ENCODE data around the gene ANO1. TPM values are rescaled to one million over a fixed set of nuclear protein-coding genes. Genes with fewer than 3 reads are reported as not detected.

The ANO1 gene
- total RNA-seq, 1 experiment from 2014 or later: 2.6 TPM

DNA sequence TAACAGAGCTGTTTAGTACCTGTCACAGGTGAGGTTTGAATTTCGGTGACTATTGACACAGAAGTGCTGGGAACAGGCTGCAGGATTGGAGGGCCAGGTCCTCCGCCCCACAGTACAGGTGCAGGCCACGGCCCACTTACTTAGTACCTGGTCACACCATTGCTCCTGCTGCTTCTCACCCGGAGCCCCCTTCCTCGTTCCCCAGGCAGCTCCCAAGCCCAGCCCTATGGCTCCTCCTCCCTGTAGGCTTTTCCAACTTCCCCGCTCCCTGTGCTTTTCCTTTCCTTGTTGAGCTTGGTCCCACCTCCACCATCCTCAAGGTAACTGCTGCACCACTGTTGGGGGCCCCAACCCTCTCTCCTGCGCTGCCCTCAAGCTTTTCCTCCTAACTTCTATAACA lies 27.9 kb upstream of the ANO1 start:
- no peak for DNase-seq (ENCODE audit: low spot score)

DNA sequence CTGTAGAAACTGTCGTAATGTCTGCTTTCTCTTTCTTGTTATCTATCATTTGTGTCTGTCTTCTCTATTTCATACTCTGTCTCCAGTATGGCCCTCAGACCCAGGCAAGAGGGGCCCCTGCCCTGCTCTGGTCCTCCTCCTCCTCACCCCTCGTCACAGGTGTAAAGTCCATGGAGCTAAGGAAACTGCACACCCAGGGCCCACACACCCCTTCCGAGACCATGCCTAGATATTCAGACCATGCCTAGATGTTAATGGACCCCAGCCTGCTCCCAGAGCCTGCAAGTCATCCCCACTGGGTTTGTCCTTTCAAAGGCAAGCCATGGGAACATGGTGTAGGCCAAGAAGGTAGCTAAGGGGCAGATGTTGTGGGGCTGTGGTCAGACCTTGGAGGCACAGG lies 24.1 kb upstream of the ANO1 start:
- DNase-seq (ENCODE audit: low spot score): no peak

DNA sequence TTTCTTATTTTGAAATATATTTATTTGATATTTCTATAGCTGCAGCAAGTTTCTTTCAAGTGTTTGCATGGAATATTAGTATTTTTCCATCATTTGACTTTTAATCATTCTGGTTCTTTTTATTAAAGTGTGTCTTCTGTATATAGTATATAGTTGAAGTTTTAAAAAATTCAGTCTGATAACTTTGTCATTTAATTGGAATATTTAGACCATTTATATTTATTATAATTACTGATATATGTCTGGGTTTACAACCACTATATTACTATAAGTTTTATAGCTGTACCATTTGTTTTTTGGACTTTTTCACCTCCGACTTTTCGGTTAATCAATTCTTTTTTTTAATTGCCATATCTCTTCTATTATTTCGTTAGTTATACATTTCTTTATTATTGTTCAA lies 22.7 kb upstream of the ANO1 start:
- DNase-seq (ENCODE audit: low spot score): no peak

DNA sequence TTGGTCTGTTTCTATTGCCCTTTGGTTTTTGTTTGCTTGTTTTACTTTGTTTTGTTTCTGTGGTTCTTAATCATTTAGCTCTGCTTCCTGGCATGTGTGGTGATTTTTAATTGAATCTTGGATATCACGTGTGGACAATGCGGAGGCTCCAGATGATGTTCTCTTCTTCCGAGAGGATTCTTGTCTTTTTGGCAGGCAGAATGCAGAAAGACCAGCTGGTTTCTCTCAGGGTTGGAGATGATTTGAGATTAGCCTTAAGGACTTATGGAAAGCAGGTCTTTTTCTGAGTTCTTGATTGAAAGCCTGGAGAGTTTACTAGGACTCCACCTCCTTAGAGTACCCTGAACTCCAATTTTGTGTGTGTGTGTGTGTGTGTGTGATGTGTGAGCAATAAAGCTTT lies 21.0 kb upstream of the ANO1 start:
- DNase-seq (ENCODE audit: low spot score): no peak

DNA sequence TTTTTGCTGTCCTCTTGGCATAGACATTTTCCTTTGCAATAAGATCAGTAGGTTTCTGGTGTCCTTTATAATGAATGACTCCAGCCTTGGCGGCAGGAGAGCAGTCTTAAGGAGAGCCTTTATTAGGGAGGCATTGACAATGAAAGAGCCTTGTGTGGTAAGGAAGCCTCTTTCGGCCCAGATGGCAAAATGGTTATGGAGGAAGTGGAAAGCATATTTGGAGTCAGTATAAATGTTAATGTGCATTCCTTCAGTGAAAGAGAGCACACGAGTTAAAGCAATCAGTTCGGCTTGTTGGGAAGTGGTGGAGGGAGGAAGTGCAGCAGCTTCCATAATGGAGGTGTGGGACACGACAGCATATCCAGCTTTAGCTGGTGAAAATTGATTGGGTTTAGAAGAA lies 18.1 kb upstream of the ANO1 start:
- no peak for DNase-seq (ENCODE audit: low spot score)

DNA sequence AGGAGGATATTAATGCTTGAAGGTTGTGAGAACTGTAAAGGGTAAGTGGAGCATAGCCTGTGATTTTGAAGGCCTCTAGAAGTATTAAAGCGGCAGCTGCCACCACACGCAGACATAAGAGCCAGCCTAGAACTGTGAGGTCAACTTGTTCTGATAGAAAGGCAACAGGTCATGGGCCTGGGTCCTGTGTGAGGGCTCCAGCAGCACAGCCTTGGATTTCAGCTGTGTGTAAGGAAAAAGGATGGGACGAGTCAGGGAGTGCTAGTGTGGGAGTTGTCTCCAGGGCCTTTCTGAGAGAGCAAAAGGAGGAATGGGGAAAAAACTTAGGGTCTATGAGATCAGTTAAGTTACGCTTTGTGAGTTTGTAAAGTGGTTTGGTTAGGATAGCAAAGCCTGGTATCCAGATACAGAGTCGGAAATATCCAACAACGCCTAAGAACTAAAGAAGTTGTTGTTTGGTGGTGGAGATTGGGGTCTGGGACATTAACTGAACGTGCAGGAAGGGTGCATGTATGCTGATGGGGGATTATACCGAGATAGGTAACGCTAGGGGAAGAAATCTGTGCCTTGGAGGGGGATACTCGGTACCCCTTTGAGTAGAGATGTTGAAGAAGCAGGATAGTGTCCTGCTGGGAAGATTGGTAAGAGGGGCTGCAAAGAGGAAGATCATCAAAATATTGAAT lies 17.4 kb upstream of the ANO1 start:
- DNase-seq (ENCODE audit: low spot score): no peak

DNA sequence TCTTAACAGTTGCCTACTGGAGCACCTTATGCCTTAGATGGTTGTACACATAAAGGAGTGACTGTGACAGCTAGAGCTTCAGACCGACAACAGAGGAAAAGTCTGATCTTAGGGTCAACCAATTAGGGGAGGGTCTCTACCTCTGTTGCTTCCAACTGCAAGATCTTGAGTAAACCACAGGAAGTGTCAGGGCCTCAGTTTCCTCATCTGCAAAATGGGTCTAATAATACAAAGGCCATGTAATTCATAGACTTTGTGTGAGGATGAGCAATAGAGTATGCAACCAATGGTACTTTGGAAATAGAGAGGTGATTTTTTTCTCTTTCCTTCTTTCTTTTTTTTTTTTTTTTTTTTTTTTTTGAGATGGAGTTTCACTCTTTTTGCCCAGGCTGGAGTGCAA lies 16.4 kb upstream of the ANO1 start:
- no peak for DNase-seq (ENCODE audit: low spot score)

DNA sequence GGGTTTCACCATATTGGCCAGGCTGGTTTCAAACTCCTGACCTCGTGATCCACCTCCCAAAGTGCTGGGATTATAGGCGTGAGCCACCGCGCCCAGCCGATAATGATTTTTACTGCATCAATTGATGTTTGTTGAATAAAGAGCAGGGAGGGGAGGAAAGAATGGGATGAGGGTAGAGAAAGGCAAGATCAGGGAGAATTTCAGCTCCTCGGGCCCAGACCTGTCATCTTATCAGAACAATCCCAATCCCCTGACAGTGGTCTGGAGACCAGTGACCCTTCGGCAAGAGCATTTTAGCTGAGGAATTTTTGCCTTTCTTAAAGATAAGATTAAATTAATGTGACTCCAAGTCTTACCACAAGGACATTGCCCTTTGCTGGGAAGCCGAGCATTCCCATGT lies 15.0 kb upstream of the ANO1 start:
- DNase-seq (ENCODE audit: low spot score): no peak

DNA sequence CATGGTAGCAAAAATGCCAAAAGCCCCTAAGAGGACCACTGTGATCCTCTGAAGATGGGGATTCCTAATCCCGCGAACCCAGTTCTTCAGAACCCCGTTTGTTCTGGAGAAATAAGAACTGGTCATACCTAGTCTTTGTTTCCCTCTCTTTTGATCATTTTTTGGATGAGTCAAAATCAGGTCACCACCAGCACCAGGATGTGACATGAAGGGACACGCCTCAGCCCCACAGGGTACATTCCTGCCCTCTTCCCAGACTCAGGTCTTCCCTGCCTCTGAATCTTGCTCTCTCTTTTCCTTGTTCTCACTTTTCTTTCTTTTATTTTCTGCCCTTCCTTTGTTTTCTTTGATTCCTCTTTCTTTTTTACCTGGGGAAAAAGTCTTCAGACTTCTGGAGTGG lies 14.6 kb upstream of the ANO1 start:
- DNase-seq (ENCODE audit: low spot score): peak; percentile 13

DNA sequence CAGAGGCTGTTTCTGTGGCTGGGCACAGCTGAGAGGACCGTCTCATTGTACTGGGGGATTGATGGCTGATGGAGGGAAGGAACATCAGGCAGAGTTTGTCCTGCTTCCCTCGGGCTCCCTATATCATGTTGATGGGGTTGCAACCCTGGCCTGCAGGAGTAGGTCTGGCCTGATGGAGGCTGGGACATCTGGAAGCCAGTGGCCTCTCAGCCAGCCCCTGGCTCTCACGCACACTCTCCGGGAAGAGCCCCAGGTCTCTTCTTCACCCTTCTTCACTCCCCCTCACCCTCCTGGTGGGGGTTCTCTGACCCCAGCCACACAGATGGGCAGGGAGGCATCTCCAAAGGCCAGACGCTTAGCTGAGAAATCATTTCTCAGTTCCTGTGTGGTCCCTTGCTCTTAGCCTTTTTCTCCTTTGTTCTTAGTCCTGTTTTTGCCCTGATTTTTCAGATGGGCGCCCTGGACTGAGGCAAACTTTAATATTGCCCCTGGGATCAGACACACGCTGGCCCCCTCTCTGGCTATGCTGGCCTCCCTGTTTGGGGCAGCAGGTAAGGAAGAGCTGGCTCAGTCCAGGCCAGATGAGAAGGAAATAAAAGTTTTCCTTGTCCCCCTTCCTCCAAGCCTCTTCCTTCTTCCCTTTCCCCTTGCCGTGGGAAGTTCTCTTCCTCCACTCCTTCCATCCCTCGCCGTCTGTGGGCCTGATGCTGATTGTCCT lies 13.9 kb upstream of the ANO1 start:
- DNase-seq (ENCODE audit: low spot score): no peak

DNA sequence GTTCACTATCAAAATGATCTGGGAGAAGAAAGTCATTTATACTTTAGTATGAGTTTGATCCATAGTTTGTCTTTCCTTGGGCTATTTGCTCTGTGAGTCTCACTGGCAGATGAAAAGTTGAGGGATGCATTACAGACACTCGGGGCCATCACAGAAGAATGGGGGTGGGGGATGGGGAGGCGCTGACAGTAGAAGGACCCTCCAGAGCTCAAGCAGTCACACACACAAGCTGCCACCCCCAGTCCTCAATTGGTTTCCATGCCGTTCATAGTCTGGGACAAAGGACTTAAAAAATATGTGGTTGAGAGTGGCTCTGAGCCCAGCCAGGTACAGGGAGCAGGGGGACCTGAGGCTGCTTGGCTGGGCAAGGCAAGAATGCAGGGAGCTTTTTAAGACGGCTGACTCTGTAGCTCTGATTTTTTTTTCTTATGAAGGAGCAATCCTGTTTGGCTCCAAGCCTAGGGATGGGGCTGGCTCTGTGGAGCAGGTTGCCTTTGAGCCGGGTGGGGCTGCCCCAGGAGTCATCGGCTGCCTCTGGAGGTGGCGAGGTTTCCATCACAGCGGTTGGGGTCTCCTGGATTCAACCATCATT lies 13.3 kb upstream of the ANO1 start:
- no peak for DNase-seq (ENCODE audit: low spot score)

DNA sequence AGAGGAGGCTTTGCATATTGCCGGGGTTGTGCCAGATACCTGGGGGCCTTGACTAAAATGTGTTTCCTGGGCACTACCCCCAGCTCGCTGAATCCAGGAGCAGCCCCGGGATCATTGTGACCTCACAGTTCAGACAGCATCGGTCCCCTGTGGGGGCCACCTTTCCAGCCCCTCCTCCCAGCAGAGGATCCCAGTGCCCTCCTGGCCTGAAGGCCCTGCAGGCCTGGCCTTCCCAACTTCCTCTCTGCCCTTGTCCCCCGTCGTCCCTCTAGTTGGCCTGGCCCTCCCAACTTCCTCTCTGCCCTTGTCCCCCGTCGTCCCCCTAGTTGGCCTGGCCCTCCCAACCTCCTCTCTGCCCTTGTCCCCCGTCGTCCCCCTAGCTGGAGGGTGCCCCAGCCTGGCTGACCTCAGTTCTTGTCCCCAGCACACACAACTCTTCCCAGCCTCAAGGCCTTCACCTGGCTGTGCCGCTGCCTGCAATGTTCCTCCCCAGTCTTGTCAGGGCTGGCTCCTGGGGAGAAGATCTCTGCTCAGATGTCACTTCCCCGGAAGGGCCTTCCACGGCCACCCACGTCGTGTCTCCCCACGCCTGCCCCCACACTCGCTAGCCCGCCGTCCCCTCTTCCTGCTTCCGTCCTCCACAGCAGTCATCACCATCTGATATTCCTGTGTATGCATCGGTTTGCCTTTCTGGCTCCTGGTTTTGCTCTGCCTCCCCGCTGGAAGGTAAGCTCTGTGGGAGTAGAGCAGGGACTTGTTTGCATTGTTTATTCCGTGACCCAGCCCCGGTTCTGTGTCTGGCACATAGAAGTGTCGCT lies 12.6 kb upstream of the ANO1 start:
- DNase-seq (ENCODE audit: low spot score): no peak

DNA sequence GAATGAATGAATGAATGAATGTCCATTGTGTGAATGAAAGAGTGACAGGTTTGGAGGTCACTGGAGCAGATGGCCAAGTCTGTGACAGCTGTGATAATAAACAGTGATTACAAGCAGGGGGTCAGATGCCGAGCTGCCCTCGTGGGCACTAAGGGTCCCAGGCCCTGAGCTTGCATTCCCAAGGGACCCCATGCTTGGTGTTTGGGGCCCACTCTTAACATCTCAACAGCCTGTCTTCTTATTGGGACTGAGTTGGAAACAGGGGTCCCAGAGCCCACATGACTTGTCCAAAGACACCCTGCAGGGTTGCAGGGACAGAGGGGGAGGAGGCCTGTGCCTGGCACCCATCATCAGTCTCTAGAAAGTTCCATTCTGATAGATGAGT lies 12.0 kb upstream of the ANO1 start:
- no peak for DNase-seq (ENCODE audit: low spot score)

DNA sequence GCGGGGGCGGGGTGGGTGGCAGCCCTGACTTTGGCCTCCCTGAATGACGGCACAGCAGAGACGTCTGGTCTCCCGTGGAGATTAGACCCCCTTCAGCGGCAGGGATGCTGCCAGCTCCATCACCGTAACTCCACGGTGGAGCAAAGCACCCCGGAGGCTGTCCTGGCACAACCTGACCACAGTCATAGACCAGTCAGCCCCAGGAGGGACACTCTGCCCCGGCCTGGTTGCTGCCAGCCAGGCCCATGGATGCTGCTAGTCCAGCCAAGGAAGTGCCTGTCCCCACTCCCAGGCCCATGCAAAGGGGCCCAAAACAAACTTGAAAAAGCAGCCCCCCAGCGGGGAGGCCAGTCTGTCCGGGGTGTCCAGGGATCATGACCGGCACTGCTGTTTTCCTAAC lies 11.5 kb upstream of the ANO1 start:
- no peak for DNase-seq (ENCODE audit: low spot score)

DNA sequence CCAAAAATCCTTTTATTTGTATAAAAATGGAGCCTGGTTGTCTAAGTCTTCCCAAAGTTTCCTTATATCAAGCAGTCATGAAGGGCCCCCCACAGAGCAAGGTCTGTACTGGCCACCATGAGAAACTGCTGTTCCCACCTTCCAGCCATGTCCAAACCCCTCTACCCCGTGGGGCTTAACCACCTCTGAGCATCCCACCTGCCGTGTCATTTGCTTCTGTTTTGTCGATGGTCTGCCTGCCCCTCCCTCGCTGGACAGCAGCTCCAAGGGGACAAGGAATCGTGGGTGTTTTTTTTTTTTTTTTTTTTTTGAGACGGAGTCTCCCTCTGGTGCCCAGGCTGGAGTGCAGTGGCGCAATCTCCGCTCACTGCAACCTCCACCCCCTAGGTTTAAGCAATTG lies 11.1 kb upstream of the ANO1 start:
- DNase-seq (ENCODE audit: low spot score): no peak

DNA sequence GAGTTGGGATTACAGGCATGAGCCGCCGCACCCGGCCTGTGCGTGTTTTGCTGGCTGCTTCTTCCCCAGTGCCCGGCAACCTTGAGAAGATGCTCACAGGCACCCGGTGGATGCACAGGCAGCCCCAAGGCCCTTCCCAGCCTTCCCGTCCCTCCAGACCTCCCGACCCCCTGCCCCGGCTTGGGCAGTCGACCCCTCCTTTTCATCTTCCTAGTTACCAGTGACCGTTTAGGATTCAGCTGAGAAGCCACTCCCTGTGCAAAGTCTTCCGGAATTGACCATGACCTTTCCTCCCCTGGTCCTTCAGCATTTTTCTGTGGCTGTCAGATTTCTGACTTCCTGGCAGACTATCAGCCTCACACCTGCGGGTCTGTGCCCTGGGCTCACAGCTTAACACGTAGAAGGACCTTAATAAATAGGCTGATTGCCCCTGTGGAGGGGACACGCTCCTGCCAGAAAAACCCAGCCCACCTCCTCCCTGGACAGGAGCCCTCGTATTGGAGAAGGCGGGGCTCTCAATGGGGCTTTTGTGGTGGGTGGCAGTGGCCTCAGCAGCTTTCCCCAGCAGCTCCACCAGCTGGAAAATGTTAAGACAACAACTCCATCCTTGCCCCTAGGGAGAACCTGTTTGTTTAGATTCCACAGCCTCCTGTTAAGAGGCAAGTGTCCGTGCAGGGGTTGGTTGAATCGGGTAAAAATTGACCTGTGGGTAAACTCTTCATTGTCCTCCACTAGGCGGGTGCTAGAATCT lies 10.4 kb upstream of the ANO1 start:
- no peak for DNase-seq (ENCODE audit: low spot score)

DNA sequence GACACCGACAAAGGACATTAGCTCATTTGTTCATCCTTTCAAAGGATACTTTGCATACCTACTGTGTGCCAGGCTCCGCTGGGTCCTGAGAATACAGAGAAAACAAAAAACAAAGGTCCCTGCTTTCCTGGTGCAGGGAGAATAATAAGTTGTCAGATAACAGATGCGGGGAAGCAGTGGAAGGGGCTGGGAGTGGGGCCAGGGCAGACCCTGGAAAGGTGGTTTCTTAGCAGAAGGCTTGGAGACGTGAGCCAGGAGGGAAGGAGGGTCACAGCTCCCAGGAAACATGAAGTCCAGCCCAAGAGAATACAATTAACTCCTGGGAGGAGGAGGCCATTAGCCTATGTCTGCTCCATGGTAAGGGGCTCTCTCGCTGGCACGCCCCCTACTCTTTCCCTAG lies 9.8 kb upstream of the ANO1 start:
- no peak for DNase-seq (ENCODE audit: low spot score)

DNA sequence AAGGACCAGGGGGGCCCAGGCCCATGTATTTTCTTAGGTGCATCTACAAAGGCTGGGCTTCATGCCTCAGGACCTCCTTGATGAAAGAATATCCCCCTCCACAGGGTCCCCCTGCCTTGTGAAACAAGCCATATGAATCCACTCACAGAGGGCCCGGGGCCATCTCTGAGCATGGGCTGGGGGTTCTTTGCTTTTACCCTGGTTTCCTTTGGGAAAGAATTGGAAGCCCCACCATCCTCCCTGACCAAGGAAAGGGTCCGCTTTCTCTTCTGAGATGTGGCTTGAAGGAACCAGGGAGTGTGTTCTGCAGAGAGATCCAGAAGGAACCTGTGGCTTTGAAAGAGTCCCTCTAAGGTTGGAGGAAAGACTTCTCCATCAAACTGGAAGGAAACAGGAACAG lies 9.2 kb upstream of the ANO1 start:
- DNase-seq (ENCODE audit: low spot score): no peak

DNA sequence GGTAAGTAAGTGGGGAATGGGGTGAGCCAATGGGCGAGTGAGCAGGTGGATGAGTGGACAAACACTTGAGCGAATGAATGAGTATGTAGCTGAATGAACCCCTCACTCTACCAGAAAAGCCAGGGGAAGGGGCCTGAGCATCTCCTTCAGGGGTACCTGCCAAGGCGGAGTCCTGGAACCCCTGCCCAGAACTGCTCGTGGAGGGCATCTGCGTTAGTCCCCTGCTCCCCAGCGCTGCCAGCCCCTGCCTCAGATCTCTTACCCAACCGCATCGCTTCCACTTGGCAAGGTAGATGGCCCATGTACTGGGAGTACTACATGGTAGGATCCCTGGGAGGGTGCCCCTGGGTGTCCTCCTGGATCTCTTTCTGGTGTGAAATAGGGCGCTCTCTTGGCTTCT lies 7.4 kb upstream of the ANO1 start:
- DNase-seq (ENCODE audit: low spot score): no peak

DNA sequence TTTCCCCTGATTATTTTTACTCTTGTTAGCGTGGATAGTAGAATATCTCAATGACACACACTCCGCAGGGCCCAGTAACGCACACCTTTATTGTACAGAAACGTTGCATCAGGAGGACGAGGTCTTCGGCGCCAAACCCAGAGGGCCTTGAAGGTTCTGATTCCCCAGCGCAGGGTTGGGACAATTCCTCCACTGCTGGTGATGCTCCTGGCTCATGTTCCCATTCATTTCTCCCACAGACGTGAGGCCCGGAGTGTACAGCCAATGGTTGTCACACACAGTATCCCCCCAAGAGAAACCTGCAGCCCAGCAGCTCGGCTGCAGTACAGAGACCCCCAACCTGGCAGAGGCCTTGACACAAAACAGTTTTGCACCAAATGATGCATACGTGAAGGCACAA lies 6.1 kb upstream of the ANO1 start:
- DNase-seq (ENCODE audit: low spot score): no peak

DNA sequence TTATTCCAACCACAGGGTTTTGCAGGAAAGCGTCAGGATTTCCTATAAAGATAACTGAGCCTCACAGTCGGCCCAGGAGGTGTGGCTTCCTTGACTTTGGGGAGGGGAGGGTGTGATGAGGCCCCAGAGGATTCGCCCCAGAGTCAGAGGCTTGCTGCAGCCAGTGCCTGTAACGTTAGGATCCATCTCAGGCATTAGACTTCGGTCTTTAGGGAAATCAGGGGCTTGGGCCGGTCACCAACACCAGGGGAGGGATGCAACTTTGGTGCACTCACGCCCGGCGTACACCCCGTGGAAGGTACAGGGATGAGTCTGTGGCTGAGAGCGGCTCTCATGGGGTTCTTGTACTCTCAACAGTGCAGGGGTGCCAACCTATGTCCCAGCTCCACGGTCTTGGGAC lies 5.7 kb upstream of the ANO1 start:
- DNase-seq (ENCODE audit: low spot score): no peak

Measured in A172 (cell line).